Sigmoid colon (tissue), 4 donors: ENCODE data around the gene SLC2A11.

Source experiments
- EP300 ChIP-seq, 4 donors: sonication (generic); formaldehyde crosslinking; IDR thresholded peaks; one replicate each; pipeline ENCODE4 v1.6.1; 2017; ENCODE audit warnings: antibody characterized with exemption in 4 of 4
- POLR2A ChIP-seq, 2 donors: fragments of 450-650 bp; IDR thresholded peaks; one replicate each; pipeline ENCODE4 v1.6.1; 2016; ENCODE audit warnings: antibody characterized with exemption in 2 of 2, mild to moderate bottlenecking in 2 of 2, moderate library complexity in 2 of 2
- TF ChIP-seq, protein P1 (sequence below), 4 experiments: fragments of 450-650 bp in 3 of 4; fragments of 200-600 bp in 1 of 4; IDR thresholded peaks; one replicate each; pipeline ENCODE4 v1.5.1; 2016 to 2019; ENCODE audit warnings: antibody characterized with exemption in 4 of 4, mild to moderate bottlenecking in 3 of 4, moderate library complexity in 2 of 4

DNA sequence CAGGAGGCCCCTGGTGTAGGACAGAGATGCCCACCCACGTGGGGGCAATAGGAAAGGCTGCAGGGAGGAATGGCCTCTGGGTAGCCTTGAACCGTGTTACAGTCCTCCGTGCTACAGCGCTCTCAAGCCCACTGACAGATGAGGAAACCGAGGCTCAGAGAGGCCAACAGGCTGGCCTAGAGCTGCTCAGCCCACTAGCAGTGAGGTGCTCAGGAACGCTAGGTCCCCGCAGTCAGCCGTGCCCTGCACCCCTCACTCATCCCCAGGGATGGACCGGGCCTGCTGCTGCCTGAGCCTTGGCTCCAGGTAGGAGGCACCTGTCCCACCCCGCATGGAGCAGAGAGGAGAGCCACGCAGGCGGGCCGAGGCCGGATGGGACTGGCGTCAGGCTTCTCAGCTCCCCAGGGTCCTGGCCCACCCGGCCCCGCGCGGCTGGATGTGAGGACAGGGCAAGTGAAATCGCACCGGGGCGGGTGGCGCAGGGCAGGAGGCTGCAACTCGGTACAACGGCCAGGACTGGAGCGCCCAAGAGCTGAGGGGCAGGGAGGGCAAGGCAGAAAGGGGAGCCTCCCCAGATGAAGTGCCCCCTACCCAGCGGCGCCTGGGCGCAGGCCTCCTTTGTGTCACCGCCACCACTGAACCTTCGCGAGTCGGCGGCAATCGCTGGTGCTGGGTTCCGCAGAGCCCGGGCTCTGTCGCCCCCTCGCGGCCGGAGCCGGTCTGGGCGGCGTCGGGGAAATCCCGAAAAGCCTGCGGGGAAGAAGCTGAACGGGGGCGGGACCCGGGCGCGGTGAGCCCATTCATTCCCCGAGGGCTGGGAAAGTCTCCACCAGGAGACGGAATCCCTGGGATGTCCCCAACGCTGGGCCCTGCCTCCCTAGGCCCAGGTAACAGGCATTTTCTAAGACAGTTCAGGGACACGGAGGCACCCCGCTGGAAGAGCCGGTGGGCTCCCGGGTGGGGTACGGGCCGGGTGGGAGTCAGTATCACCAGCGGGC, 8.4 kb upstream of the SLC2A11 start:
- TF ChIP-seq, protein P1, sequence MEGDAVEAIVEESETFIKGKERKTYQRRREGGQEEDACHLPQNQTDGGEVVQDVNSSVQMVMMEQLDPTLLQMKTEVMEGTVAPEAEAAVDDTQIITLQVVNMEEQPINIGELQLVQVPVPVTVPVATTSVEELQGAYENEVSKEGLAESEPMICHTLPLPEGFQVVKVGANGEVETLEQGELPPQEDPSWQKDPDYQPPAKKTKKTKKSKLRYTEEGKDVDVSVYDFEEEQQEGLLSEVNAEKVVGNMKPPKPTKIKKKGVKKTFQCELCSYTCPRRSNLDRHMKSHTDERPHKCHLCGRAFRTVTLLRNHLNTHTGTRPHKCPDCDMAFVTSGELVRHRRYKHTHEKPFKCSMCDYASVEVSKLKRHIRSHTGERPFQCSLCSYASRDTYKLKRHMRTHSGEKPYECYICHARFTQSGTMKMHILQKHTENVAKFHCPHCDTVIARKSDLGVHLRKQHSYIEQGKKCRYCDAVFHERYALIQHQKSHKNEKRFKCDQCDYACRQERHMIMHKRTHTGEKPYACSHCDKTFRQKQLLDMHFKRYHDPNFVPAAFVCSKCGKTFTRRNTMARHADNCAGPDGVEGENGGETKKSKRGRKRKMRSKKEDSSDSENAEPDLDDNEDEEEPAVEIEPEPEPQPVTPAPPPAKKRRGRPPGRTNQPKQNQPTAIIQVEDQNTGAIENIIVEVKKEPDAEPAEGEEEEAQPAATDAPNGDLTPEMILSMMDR (IDR thresholded peaks at IDR 0.05) = peak; percentile 91 to 95 (median 93)
- no peak for TF ChIP-seq POLR2A (IDR thresholded peaks at IDR 0.05)
- no peak for TF ChIP-seq EP300 (IDR thresholded peaks at IDR 0.05)
